Measurements from ENCODE around the gene CARD18. TPM values are rescaled to one million over a fixed set of nuclear protein-coding genes. Genes with fewer than 3 reads are reported as not detected.

The CARD18 gene
- polyA plus RNA-seq, 2 of the 4 experiments (the other 2 are of a cell fraction): not detected

- Histone ChIP-seq H3K4me3 (no peak overlapping the region), H3K4me2 (no peak overlapping the region), H3K27ac (no peak overlapping the region), H3K4me1 (no peaks in the 10 kb centered on the region), H3K9me3 (no peaks in the 10 kb centered on the region)
- FAIRE-seq (no peak), DNase-seq (ENCODE audit: low read depth in 1 of 2, low spot score in 1 of 2) (no peak), ATAC-seq (no peak)
- POLR2A ChIA-PET: no interaction called here
- 61% methylated on average over 8 of the region's 13 CpGs for WGBS (ENCODE audit: missing lambda C conversion rate)
- TF ChIP-seq ATOH8 (CRISPR knock-in tag; IDR thresholded peaks at IDR 0.05; ENCODE audit: low read depth) (no peak), MAFK (IDR thresholded peaks at IDR 0.05; ENCODE audit: partially characterized antibody) (no peak)
- CTCF ChIA-PET: no interaction called here
These were observed 28.2 kb downstream of the CARD18 start for GRCh38 chr11:105111145-105111944.

- WGBS (ENCODE audit: missing lambda C conversion rate): 40% methylated on average over 2 of the region's 2 CpGs
- no peaks in the 10 kb centered on the region for H3K9me3 ChIP-seq
- H3K4me3 ChIP-seq: no peak overlapping the region
- DNase-seq (ENCODE audit: low read depth in 1 of 2, low spot score in 1 of 2) (no peak), FAIRE-seq (no peak), ATAC-seq (no peak)
- POLR2A ChIA-PET: no interaction called here
- CTCF ChIA-PET: no interaction called here
- H3K4me1 ChIP-seq: no peaks in the 10 kb centered on the region
- no peak overlapping the region for H3K4me2 ChIP-seq
- TF ChIP-seq CBX8 (IDR thresholded peaks at IDR 0.05) (no peak), MAX (IDR thresholded peaks at IDR 0.05) (no peak), EHF (CRISPR knock-in tag; IDR thresholded peaks at IDR 0.05) (no peak), SREBF2 (IDR thresholded peaks at IDR 0.05) (no peak), MAFK (IDR thresholded peaks at IDR 0.05; ENCODE audit: partially characterized antibody) (no peak), TFCP2L1 (CRISPR knock-in tag; IDR thresholded peaks at IDR 0.05) (no peak), BCL3 (IDR thresholded peaks at IDR 0.05) (no peak), USF2 (IDR thresholded peaks at IDR 0.05) (no peak), RNF2 (IDR thresholded peaks at IDR 0.05; ENCODE audit: borderline replicate concordance, low read depth) (no peak), ELK1 (IDR thresholded peaks at IDR 0.05; ENCODE audit: low read depth, low read length) (no peak), RARB (CRISPR knock-in tag; IDR thresholded peaks at IDR 0.05) (no peak), MAZ (IDR thresholded peaks at IDR 0.05; ENCODE audit: borderline replicate concordance, low read depth, low read length) (no peak), KDM1A (IDR thresholded peaks at IDR 0.05; ENCODE audit: low read depth) (no peak)
- H3K27ac ChIP-seq: no peak overlapping the region
These were observed 28.9 kb downstream of the CARD18 start for GRCh38 chr11:105110688-105111030.

GRCh38 chr11:105109855-105110687, 29.5 kb downstream of the CARD18 start:
- WGBS (ENCODE audit: missing lambda C conversion rate): 36% methylated on average over 8 of the region's 8 CpGs
- no peak overlapping the region for H3K4me3 ChIP-seq
- DNase-seq (ENCODE audit: low read depth in 1 of 2, low spot score in 1 of 2): no peak
- H3K4me1 ChIP-seq: no peaks in the 10 kb centered on the region
- no peak for FAIRE-seq
- no peaks in the 10 kb centered on the region for H3K9me3 ChIP-seq
- ChIA-PET CTCF (no interaction called here), POLR2A (no interaction called here)
- no peak for ATAC-seq
- H3K4me2 ChIP-seq: no peak overlapping the region
- H3K27ac ChIP-seq: no peak overlapping the region
- TF ChIP-seq NPAS2 (CRISPR knock-in tag; IDR thresholded peaks at IDR 0.05; ENCODE audit: borderline replicate concordance): no peak
- TF ChIP-seq MAFK (IDR thresholded peaks at IDR 0.05; ENCODE audit: partially characterized antibody): no peak
- TF ChIP-seq MYC (IDR thresholded peaks at IDR 0.05; ENCODE audit: borderline replicate concordance, low read length): no peak
- TF ChIP-seq ZFP36 (IDR thresholded peaks at IDR 0.05; ENCODE audit: borderline replicate concordance, partially characterized antibody): no peak
- TF ChIP-seq ZNF302 (CRISPR knock-in tag; IDR thresholded peaks at IDR 0.05): no peak
- TF ChIP-seq ZSCAN20 (CRISPR knock-in tag; IDR thresholded peaks at IDR 0.05): no peak
- TF ChIP-seq TFCP2L1 (CRISPR knock-in tag; IDR thresholded peaks at IDR 0.05): no peak
- no peak for TF ChIP-seq SMC3 (IDR thresholded peaks at IDR 0.05)
- no peak for TF ChIP-seq BHLHE40 (IDR thresholded peaks at IDR 0.05; ENCODE audit: low read depth, low read length)
- no peak for TF ChIP-seq ESRRA (IDR thresholded peaks at IDR 0.05; ENCODE audit: borderline replicate concordance, low read length)
- no peak for TF ChIP-seq KDM5A (IDR thresholded peaks at IDR 0.05)
- no peak for TF ChIP-seq BCL3 (IDR thresholded peaks at IDR 0.05)
- TF ChIP-seq KDM1A (IDR thresholded peaks at IDR 0.05; ENCODE audit: low read depth): no peak
- TF ChIP-seq ELK1 (IDR thresholded peaks at IDR 0.05; ENCODE audit: low read depth, low read length): no peak
- TF ChIP-seq POLR2A (IDR thresholded peaks at IDR 0.05; ENCODE audit: low read length): no peak
- TF ChIP-seq SREBF2 (IDR thresholded peaks at IDR 0.05): no peak
- no peak for TF ChIP-seq POLR2AphosphoS2 (conservative IDR thresholded peaks at IDR 0.05; ENCODE audit: low read length)

All from A549 (cell line).